Measurements from ENCODE around the gene FOXK1. TPM values are rescaled to one million over a fixed set of nuclear protein-coding genes. Genes with fewer than 3 reads are reported as not detected.

The FOXK1 gene
- total and polyA plus RNA-seq, 2 of the 13 experiments (the other 11 are each of a cell fraction or from before 2014, with no cell fraction given) = 4.6 to 8.8 TPM

DNA sequence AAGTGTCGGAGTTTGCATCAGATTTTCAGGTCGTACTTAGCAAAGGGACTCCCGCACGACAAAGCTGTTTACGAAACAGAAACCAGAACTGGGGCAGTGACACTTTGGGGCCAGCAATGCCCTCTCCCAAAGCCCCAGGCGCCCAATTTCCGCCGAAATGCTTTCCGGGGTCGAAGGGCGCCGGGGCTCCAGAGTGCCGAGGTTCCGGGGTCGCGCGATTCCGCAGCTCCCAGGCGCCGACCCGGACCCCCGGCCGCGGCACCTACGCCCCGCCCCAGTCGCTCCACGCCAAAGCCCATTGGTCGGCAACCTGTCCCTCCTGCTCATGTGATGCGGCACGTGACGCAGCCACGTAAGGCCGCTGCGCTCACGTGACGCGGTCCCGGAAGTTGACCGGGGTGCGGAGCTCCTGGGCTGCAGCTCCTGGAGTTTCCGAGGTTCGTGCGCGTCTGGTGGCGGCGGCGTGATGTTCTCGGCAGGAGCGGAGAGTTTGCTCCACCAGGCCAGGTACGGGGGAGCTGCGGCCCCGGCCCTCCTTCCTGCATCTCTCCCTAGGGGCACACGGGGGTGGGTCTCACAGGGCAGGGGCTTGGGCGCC lies 93.3 kb downstream of the FOXK1 start, which contains the start of gene AP5Z1 (continued):
- TF ChIP-seq BCLAF1 (IDR thresholded peaks at IDR 0.05) (no peak), TEAD2 (CRISPR knock-in tag; IDR thresholded peaks at IDR 0.05) (no peak), TOPORS (CRISPR knock-in tag; IDR thresholded peaks at IDR 0.05) (peak; percentile 66; the same call in 1 of the 2 replicates), HNF4A (CRISPR knock-in tag; IDR thresholded peaks at IDR 0.05) (peak; percentile 47; the same call in 1 of the 2 replicates), KLF13 (CRISPR knock-in tag; IDR thresholded peaks at IDR 0.05) (no peak), RFXAP (CRISPR knock-in tag; IDR thresholded peaks at IDR 0.05; ENCODE audit: borderline replicate concordance) (peak; percentile 75; the same call in 1 of the 2 replicates), SRY (CRISPR knock-in tag; IDR thresholded peaks at IDR 0.05) (peak; percentile 88), ZC3H13 (CRISPR knock-in tag; IDR thresholded peaks at IDR 0.05) (peak; percentile 66; the same call in 1 of the 2 replicates), ZNF441 (CRISPR knock-in tag; IDR thresholded peaks at IDR 0.05; ENCODE audit: borderline replicate concordance) (0 out of 2 replicates have a peak, but pooled peaks have one; percentile 13), ZNF777 (CRISPR knock-in tag; IDR thresholded peaks at IDR 0.05) (no peak), PLRG1 (conservative IDR thresholded peaks at IDR 0.05) (no peak)
- TF ChIP-seq, protein P1, sequence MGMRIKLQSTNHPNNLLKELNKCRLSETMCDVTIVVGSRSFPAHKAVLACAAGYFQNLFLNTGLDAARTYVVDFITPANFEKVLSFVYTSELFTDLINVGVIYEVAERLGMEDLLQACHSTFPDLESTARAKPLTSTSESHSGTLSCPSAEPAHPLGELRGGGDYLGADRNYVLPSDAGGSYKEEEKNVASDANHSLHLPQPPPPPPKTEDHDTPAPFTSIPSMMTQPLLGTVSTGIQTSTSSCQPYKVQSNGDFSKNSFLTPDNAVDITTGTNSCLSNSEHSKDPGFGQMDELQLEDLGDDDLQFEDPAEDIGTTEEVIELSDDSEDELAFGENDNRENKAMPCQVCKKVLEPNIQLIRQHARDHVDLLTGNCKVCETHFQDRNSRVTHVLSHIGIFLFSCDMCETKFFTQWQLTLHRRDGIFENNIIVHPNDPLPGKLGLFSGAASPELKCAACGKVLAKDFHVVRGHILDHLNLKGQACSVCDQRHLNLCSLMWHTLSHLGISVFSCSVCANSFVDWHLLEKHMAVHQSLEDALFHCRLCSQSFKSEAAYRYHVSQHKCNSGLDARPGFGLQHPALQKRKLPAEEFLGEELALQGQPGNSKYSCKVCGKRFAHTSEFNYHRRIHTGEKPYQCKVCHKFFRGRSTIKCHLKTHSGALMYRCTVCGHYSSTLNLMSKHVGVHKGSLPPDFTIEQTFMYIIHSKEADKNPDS (CRISPR knock-in tag; IDR thresholded peaks at IDR 0.05) = no peak
- TF ChIP-seq, protein P2, sequence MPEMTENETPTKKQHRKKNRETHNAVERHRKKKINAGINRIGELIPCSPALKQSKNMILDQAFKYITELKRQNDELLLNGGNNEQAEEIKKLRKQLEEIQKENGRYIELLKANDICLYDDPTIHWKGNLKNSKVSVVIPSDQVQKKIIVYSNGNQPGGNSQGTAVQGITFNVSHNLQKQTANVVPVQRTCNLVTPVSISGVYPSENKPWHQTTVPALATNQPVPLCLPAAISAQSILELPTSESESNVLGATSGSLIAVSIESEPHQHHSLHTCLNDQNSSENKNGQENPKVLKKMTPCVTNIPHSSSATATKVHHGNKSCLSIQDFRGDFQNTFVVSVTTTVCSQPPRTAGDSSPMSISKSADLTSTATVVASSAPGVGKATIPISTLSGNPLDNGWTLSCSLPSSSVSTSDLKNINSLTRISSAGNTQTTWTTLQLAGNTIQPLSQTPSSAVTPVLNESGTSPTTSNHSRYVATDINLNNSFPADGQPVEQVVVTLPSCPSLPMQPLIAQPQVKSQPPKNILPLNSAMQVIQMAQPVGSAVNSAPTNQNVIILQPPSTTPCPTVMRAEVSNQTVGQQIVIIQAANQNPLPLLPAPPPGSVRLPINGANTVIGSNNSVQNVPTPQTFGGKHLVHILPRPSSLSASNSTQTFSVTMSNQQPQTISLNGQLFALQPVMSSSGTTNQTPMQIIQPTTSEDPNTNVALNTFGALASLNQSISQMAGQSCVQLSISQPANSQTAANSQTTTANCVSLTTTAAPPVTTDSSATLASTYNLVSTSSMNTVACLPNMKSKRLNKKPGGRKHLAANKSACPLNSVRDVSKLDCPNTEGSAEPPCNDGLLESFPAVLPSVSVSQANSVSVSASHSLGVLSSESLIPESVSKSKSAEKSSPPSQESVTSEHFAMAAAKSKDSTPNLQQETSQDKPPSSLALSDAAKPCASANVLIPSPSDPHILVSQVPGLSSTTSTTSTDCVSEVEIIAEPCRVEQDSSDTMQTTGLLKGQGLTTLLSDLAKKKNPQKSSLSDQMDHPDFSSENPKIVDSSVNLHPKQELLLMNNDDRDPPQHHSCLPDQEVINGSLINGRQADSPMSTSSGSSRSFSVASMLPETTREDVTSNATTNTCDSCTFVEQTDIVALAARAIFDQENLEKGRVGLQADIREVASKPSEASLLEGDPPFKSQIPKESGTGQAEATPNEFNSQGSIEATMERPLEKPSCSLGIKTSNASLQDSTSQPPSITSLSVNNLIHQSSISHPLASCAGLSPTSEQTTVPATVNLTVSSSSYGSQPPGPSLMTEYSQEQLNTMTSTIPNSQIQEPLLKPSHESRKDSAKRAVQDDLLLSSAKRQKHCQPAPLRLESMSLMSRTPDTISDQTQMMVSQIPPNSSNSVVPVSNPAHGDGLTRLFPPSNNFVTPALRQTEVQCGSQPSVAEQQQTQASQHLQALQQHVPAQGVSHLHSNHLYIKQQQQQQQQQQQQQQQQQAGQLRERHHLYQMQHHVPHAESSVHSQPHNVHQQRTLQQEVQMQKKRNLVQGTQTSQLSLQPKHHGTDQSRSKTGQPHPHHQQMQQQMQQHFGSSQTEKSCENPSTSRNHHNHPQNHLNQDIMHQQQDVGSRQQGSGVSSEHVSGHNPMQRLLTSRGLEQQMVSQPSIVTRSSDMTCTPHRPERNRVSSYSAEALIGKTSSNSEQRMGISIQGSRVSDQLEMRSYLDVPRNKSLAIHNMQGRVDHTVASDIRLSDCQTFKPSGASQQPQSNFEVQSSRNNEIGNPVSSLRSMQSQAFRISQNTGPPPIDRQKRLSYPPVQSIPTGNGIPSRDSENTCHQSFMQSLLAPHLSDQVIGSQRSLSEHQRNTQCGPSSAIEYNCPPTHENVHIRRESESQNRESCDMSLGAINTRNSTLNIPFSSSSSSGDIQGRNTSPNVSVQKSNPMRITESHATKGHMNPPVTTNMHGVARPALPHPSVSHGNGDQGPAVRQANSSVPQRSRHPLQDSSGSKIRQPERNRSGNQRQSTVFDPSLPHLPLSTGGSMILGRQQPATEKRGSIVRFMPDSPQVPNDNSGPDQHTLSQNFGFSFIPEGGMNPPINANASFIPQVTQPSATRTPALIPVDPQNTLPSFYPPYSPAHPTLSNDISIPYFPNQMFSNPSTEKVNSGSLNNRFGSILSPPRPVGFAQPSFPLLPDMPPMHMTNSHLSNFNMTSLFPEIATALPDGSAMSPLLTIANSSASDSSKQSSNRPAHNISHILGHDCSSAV (CRISPR knock-in tag; IDR thresholded peaks at IDR 0.05; ENCODE audit: borderline replicate concordance) = no peak
- TF ChIP-seq, protein P3, sequence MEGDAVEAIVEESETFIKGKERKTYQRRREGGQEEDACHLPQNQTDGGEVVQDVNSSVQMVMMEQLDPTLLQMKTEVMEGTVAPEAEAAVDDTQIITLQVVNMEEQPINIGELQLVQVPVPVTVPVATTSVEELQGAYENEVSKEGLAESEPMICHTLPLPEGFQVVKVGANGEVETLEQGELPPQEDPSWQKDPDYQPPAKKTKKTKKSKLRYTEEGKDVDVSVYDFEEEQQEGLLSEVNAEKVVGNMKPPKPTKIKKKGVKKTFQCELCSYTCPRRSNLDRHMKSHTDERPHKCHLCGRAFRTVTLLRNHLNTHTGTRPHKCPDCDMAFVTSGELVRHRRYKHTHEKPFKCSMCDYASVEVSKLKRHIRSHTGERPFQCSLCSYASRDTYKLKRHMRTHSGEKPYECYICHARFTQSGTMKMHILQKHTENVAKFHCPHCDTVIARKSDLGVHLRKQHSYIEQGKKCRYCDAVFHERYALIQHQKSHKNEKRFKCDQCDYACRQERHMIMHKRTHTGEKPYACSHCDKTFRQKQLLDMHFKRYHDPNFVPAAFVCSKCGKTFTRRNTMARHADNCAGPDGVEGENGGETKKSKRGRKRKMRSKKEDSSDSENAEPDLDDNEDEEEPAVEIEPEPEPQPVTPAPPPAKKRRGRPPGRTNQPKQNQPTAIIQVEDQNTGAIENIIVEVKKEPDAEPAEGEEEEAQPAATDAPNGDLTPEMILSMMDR (CRISPR knock-in tag; IDR thresholded peaks at IDR 0.05) = peak; percentile 7; the same call in 1 of the 2 replicates

Data from HepG2 (cell line).